ENCODE measurements around the gene PLGRKT. TPM values are rescaled to one million over a fixed set of nuclear protein-coding genes. Genes with fewer than 3 reads are reported as not detected.

PLGRKT gene
- total and polyA plus RNA-seq, 2 donors (not counting 3 experiments of a cell fraction or from before 2014, with no cell fraction given): 3.8 to 21.2 TPM

DNA sequence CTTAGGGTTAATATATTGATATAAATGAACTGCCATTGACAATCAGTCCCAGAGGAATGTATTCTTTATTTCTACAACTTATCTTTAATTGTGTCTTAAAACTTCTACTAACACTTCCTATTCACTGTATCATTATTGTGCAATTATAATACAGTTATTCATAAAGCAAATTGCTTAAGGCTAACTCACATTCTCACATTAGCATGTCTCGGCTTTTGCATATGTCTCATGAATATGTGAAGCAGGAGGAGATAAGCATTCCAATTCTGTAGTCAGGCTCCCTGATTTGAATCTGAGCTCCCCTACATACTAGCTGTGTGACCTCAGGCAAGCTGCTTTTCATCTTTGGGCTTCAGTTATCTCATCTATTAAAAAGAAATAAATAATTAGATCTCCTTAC lies 45.4 kb downstream of the PLGRKT start:
- H4K20me1 ChIP-seq (replicated peaks; ENCODE audit: control insufficient read depth, extremely low read depth, insufficient read depth, low read length): no peaks in the 10 kb centered on the region
- H3K36me3 ChIP-seq (ENCODE audit: control insufficient read depth in 2 of 2, extremely low read depth in 1 of 2, insufficient read depth in 2 of 2, low read length in 2 of 2): no peaks in the 10 kb centered on the region
- no peak overlapping the region for H3K27ac ChIP-seq (ENCODE audit: insufficient read depth, low read depth, low read length)
- FAIRE-seq: no peak
- BruUV-seq (replicated peaks): no TSS peak
- H3K4me2 ChIP-seq (ENCODE audit: insufficient read depth, low read length): no peak overlapping the region
- no peak overlapping the region for H3K4me3 ChIP-seq (replicated peaks in 1 of 3; ENCODE audit: insufficient read depth in 1 of 3, low read depth in 1 of 3, low read length in 3 of 3)
- no peaks in the 10 kb centered on the region for H3K27me3 ChIP-seq (ENCODE audit: control insufficient read depth in 2 of 2, insufficient read depth in 2 of 2, low read length in 2 of 2)
- no peak overlapping the region for H3K9ac ChIP-seq (replicated peaks; ENCODE audit: extremely low read depth, insufficient read depth, low read length)
- TF ChIP-seq POLR2AphosphoS5 (IDR thresholded peaks at IDR 0.05; ENCODE audit: insufficient read depth, low read depth, low read length): no peak
- TF ChIP-seq, protein P1, sequence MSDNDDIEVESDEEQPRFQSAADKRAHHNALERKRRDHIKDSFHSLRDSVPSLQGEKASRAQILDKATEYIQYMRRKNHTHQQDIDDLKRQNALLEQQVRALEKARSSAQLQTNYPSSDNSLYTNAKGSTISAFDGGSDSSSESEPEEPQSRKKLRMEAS (IDR thresholded peaks at IDR 0.05; ENCODE audit: insufficient read depth, insufficient read length): no peak
- ChIA-PET CTCF (interaction anchor here (1.5 kb wide), 1 partner anchor 206 kb away, joined by 5 read pairs; no protein-coding TSS in a partner anchor), POLR2A (no interaction called here)
- dilution Hi-C loops (cut with MboI; ENCODE audit: extremely low pct_ligation_motif_present, low sequenced_read_pairs): no loop called here
- peaks cover 12% of the 10 kb centered on the region for H3K4me1 ChIP-seq (ENCODE audit: control insufficient read depth, extremely low read depth, insufficient read depth, low read length)
- H3K9me1 ChIP-seq (replicated peaks; ENCODE audit: control insufficient read depth, extremely low read depth, insufficient read depth, low read length): no peaks in the 10 kb centered on the region
- intact Hi-C loops (cut with micrococcal nuclease): no loop called here
- H3K9me3 ChIP-seq (replicated peaks; ENCODE audit: control insufficient read depth, insufficient read depth, low read length): no peaks in the 10 kb centered on the region
- DNase-seq (ENCODE audit: low read depth, low spot score): no peak
- no peak overlapping the region for H2AFZ ChIP-seq (ENCODE audit: low read depth, low read length)
- H3K79me2 ChIP-seq (ENCODE audit: control insufficient read depth, insufficient read depth, low read length): no peaks in the 10 kb centered on the region

DNA sequence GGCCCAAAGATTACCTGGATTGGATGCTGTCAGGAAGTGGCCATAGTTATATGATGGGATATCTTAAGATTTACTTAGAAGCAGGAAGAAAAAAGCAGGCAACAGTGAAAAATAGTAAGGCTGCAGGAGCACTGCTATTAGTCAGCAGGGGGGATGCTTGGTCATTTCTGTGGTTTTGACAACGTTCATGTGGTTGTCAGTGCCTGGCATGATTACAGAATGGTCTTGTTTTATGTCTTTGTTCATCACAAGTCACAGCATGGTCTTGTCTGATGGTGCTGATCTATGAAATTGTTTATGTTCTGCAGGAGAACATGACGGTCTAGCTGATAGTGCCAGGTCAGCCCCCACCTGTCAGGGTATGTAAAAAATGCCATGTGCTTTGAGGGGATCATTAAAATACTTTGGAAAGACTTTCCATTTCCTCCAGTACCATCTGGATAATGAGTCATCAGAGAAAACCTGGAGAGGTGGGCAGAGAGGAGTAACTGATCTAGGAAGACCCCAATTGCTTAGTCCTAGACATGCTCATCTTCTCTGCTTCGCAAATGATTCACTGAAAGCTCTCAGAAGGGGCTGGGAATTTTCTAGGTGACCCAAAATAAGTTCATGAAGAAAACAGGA lies 48.5 kb downstream of the PLGRKT start:
- no TSS peak for BruUV-seq (replicated peaks)

More for the DNA sequence above, 48.5 kb downstream of the PLGRKT start:
- intact Hi-C loops (cut with micrococcal nuclease) (no loop called here), dilution Hi-C loops (cut with MboI; ENCODE audit: extremely low pct_ligation_motif_present, low sequenced_read_pairs) (no loop called here)
- no peak overlapping the region for H3K4me3 ChIP-seq (replicated peaks in 1 of 3; ENCODE audit: insufficient read depth in 1 of 3, low read depth in 1 of 3, low read length in 3 of 3)
- ChIA-PET CTCF (no interaction called here), POLR2A (no interaction called here)
- H3K9me3 ChIP-seq (replicated peaks; ENCODE audit: control insufficient read depth, insufficient read depth, low read length): no peaks in the 10 kb centered on the region
- H3K36me3 ChIP-seq (ENCODE audit: control insufficient read depth in 2 of 2, extremely low read depth in 1 of 2, insufficient read depth in 2 of 2, low read length in 2 of 2): no peaks in the 10 kb centered on the region
- no peak for FAIRE-seq
- no peak overlapping the region for H3K9ac ChIP-seq (replicated peaks; ENCODE audit: extremely low read depth, insufficient read depth, low read length)
- H3K27ac ChIP-seq (ENCODE audit: insufficient read depth, low read depth, low read length): no peak overlapping the region
- H3K79me2 ChIP-seq (ENCODE audit: control insufficient read depth, insufficient read depth, low read length): no peaks in the 10 kb centered on the region
- no peak for DNase-seq (ENCODE audit: low read depth, low spot score)
- no peaks in the 10 kb centered on the region for H4K20me1 ChIP-seq (replicated peaks; ENCODE audit: control insufficient read depth, extremely low read depth, insufficient read depth, low read length)
- H3K27me3 ChIP-seq (ENCODE audit: control insufficient read depth in 2 of 2, insufficient read depth in 2 of 2, low read length in 2 of 2): no peaks in the 10 kb centered on the region
- no peaks in the 10 kb centered on the region for H3K9me1 ChIP-seq (replicated peaks; ENCODE audit: control insufficient read depth, extremely low read depth, insufficient read depth, low read length)
- H3K4me2 ChIP-seq (ENCODE audit: insufficient read depth, low read length): no peak overlapping the region
- no peak overlapping the region for H2AFZ ChIP-seq (ENCODE audit: low read depth, low read length)
- TF ChIP-seq EZH2 (IDR thresholded peaks at IDR 0.05; ENCODE audit: borderline replicate concordance, low read depth, low read length, severe bottlenecking) (no peak), FOS (IDR thresholded peaks at IDR 0.05; ENCODE audit: borderline replicate concordance, insufficient read depth, low read length) (peak; percentile 68), GATA2 (IDR thresholded peaks at IDR 0.05; ENCODE audit: insufficient read depth, insufficient read length, low read depth, low read length) (peak; percentile 40), JUN (IDR thresholded peaks at IDR 0.05; ENCODE audit: borderline replicate concordance, insufficient read depth, insufficient read length, low read depth) (peak; percentile 37)
- TF ChIP-seq, protein P1 (IDR thresholded peaks at IDR 0.05; ENCODE audit: insufficient read depth, insufficient read length): no peak
- H3K4me1 ChIP-seq (ENCODE audit: control insufficient read depth, extremely low read depth, insufficient read depth, low read length): peaks cover 11% of the 10 kb centered on the region

Data from endothelial cell of umbilical vein (primary cell).